Measurements from ENCODE around the gene TAAR8. TPM values are rescaled to one million over a fixed set of nuclear protein-coding genes. Genes with fewer than 3 reads are reported as not detected.

Gene TAAR8
- polyA plus RNA-seq, 4 donors = not detected

DNA sequence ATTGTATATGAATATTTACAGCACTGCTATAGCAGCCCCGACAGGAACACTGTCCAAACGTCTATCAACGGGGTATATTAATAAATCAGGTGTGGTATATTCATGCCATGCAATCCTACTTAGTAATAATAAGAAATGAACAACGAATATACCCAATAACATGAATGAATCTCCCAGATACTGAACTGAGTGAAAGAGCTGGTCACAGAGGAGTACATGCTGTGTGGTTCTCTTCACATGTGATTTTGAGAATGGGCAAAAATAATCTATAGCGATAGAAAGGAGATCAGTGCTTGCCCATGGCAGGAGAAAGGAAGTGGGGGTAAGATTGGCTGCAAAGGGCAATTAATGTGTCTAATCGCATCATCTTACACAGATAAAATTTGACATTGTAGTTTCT lies 13.9 kb downstream of the TAAR8 start:
- no peaks in the 10 kb centered on the region for H3K4me1 ChIP-seq (ENCODE audit: control insufficient read depth in 3 of 3, insufficient read depth in 2 of 3, low read depth in 1 of 3, low read length in 2 of 3)
- WGBS, 3 donors = 88 to 92% (median 89%) methylated on average over 6 of the region's 6 CpGs
- no peaks in the 10 kb centered on the region for H3K36me3 ChIP-seq (ENCODE audit: control insufficient read depth in 3 of 3, insufficient read depth in 2 of 3, low read depth in 1 of 3, low read length in 3 of 3)
- no peak overlapping the region for H3K4me3 ChIP-seq (ENCODE audit: low read depth in 1 of 3, low read length in 3 of 3)
- no peaks in the 10 kb centered on the region for H3K9me3 ChIP-seq (ENCODE audit: control insufficient read depth in 2 of 2, insufficient read depth in 1 of 2, low read depth in 1 of 2, low read length in 1 of 2)
- peaks cover 0 to 2% (median 0%) of the 10 kb centered on the region in 3 donors for H3K27me3 ChIP-seq (ENCODE audit: control insufficient read depth in 3 of 3, insufficient read depth in 3 of 3, low read length in 3 of 3)
- FAIRE-seq (no peak), DNase-seq (no peak)
- H3K27ac ChIP-seq (ENCODE audit: low read depth in 1 of 3, low read length in 2 of 3) = no peak overlapping the region

DNA sequence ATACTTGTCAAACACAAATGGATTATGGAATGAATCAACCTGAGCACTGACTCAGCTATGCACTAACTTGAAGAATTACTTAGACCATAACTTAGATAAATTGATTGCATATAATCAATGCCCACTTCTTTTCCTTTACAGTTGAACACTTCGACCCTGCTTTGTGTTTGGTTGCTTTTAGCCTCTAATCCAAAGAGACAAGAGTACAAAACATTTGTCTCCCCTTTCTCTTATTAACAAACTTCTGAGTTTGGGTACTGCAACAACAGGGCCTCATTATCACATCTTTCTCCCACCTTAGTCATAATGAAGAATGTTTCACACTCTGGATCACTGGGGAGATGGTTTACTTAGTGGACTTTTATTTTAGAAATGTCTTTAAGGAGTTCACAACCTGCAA lies 15.1 kb downstream of the TAAR8 start:
- Histone ChIP-seq H3K9me3 (ENCODE audit: control insufficient read depth in 2 of 2, insufficient read depth in 1 of 2, low read depth in 1 of 2, low read length in 1 of 2) (no peaks in the 10 kb centered on the region), H3K27ac (ENCODE audit: low read depth in 1 of 3, low read length in 2 of 3) (no peak overlapping the region), H3K36me3 (ENCODE audit: control insufficient read depth in 3 of 3, insufficient read depth in 2 of 3, low read depth in 1 of 3, low read length in 3 of 3) (no peaks in the 10 kb centered on the region), H3K4me3 (ENCODE audit: low read depth in 1 of 3, low read length in 3 of 3) (no peak overlapping the region), H3K27me3 (ENCODE audit: control insufficient read depth in 3 of 3, insufficient read depth in 3 of 3, low read length in 3 of 3) (peaks cover 0 to 2% (median 0%) of the 10 kb centered on the region in 3 donors), H3K4me1 (ENCODE audit: control insufficient read depth in 3 of 3, insufficient read depth in 2 of 3, low read depth in 1 of 3, low read length in 2 of 3) (no peaks in the 10 kb centered on the region)
- DNase-seq (no peak), FAIRE-seq (no peak)
- WGBS, 3 donors = 67 to 85% (median 77%) methylated on average over 1 of the region's 1 CpG

DNA sequence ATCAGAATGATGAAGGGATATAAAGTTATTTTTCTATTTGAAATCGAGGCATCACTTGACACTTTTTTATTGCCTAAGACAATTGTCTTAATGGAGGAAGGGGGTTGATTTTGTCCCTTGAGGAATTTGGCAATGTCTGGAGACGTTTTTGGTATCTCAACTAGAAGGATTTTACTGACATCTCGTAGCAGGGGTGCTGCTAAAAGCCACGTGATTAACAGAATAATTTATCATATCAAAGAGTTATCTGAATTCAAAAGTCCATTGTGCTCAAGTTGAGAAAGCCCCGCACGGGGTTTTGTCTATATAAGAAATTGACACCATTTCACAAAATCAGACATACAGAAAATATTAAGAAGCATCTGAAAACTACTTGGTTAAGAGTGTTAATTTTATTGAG lies 16.1 kb downstream of the TAAR8 start:
- H3K9me3 ChIP-seq (ENCODE audit: control insufficient read depth in 2 of 2, insufficient read depth in 1 of 2, low read depth in 1 of 2, low read length in 1 of 2) = no peaks in the 10 kb centered on the region
- H3K4me3 ChIP-seq (ENCODE audit: low read depth in 1 of 3, low read length in 3 of 3) = no peak overlapping the region
- no peak overlapping the region for H3K27ac ChIP-seq (ENCODE audit: low read depth in 1 of 3, low read length in 2 of 3)
- FAIRE-seq (no peak), DNase-seq (no peak)
- no peaks in the 10 kb centered on the region for H3K36me3 ChIP-seq (ENCODE audit: control insufficient read depth in 3 of 3, insufficient read depth in 2 of 3, low read depth in 1 of 3, low read length in 3 of 3)
- H3K27me3 ChIP-seq (ENCODE audit: control insufficient read depth in 3 of 3, insufficient read depth in 3 of 3, low read length in 3 of 3) = peaks cover 0 to 2% (median 0%) of the 10 kb centered on the region in 3 donors
- 35 to 61% (median 35%) methylated on average over 6 of the region's 6 CpGs for WGBS, 3 donors
- H3K4me1 ChIP-seq (ENCODE audit: control insufficient read depth in 3 of 3, insufficient read depth in 2 of 3, low read depth in 1 of 3, low read length in 2 of 3) = no peaks in the 10 kb centered on the region

DNA sequence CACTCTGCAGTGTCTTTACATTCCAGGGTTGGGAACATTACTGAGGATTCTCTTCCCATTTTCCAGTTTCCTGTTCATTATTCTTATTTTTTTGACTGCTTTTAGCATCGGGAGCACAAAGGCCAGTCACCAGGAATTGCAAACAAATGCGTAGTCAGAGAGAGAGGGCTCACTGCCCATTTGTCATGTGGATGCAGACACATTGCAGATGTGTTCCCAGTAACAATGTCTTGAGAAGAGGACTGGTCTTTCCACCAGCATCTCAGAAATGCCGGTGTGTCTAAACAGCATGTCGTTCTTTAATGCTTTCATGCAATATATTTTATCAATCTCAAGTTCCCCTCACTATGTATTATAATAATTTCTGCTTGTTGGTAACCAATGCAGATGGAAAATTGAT lies 16.7 kb downstream of the TAAR8 start:
- DNase-seq (no peak), FAIRE-seq (no peak)
- no peaks in the 10 kb centered on the region for H3K4me1 ChIP-seq (ENCODE audit: control insufficient read depth in 3 of 3, insufficient read depth in 2 of 3, low read depth in 1 of 3, low read length in 2 of 3)
- H3K27ac ChIP-seq (ENCODE audit: low read depth in 1 of 3, low read length in 2 of 3) = no peak overlapping the region
- 60 to 78% (median 75%) methylated on average over 4 of the region's 4 CpGs for WGBS, 3 donors
- H3K4me3 ChIP-seq (ENCODE audit: low read depth in 1 of 3, low read length in 3 of 3) = no peak overlapping the region
- no peaks in the 10 kb centered on the region for H3K36me3 ChIP-seq (ENCODE audit: control insufficient read depth in 3 of 3, insufficient read depth in 2 of 3, low read depth in 1 of 3, low read length in 3 of 3)
- peaks cover 0 to 2% (median 0%) of the 10 kb centered on the region in 3 donors for H3K27me3 ChIP-seq (ENCODE audit: control insufficient read depth in 3 of 3, insufficient read depth in 3 of 3, low read length in 3 of 3)
- no peaks in the 10 kb centered on the region for H3K9me3 ChIP-seq (ENCODE audit: control insufficient read depth in 2 of 2, insufficient read depth in 1 of 2, low read depth in 1 of 2, low read length in 1 of 2)

DNA sequence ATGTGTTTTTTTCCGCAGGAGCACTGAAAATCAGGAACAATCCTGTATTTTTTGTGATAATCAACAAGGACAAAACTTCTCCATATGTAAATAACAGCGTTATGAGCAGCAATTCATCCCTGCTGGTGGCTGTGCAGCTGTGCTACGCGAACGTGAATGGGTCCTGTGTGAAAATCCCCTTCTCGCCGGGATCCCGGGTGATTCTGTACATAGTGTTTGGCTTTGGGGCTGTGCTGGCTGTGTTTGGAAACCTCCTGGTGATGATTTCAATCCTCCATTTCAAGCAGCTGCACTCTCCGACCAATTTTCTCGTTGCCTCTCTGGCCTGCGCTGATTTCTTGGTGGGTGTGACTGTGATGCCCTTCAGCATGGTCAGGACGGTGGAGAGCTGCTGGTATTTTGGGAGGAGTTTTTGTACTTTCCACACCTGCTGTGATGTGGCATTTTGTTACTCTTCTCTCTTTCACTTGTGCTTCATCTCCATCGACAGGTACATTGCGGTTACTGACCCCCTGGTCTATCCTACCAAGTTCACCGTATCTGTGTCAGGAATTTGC lies 17.8 kb downstream of the TAAR8 start, which contains the start of gene TAAR6:
TSS of gene TAAR6 (plus strand) at position 102 of the 557 bp plus-strand sequence. CDS start at position 102, 0 bp downstream.
- WGBS, 3 donors = 86 to 89% (median 86%) methylated on average over 15 of the region's 15 CpGs
- H3K4me3 ChIP-seq (ENCODE audit: low read depth in 1 of 3, low read length in 3 of 3) = no peak within 1 kb of the TSS
- FAIRE-seq = no peak
- DNase-seq = no peak
- H3K4me1 ChIP-seq (ENCODE audit: control insufficient read depth in 3 of 3, insufficient read depth in 2 of 3, low read depth in 1 of 3, low read length in 2 of 3) = no peaks in the 10 kb centered on the region
- H3K36me3 ChIP-seq (ENCODE audit: control insufficient read depth in 3 of 3, insufficient read depth in 2 of 3, low read depth in 1 of 3, low read length in 3 of 3) = no peaks in the 10 kb centered on the region
- peaks cover 0 to 2% (median 0%) of the 10 kb centered on the region in 3 donors for H3K27me3 ChIP-seq (ENCODE audit: control insufficient read depth in 3 of 3, insufficient read depth in 3 of 3, low read length in 3 of 3)
- no peak within 1 kb of the TSS for H3K27ac ChIP-seq (ENCODE audit: low read depth in 1 of 3, low read length in 2 of 3)
- H3K9me3 ChIP-seq (ENCODE audit: control insufficient read depth in 2 of 2, insufficient read depth in 1 of 2, low read depth in 1 of 2, low read length in 1 of 2) = no peaks in the 10 kb centered on the region

DNA sequence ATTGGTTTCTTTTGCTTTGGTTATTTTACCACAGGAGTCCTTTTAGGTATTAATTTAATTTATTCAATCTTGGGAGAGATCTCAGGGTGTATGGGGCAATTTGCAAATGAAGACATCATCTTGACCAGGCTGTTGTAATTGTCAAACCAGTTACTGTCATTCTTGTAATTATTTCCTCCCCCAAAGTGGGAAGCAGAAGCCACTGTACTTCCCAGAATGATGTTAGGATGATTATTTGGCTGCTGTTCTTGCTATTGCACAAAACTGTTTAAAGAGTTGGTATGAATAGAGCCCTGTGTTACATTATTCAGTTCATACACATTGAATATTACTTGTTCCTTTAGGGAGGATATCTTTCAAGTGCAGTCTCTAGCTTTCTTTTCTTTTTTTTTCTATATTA lies 19.3 kb downstream of the TAAR8 start:
- Histone ChIP-seq H3K4me1 (ENCODE audit: control insufficient read depth in 3 of 3, insufficient read depth in 2 of 3, low read depth in 1 of 3, low read length in 2 of 3) (no peaks in the 10 kb centered on the region), H3K27ac (ENCODE audit: low read depth in 1 of 3, low read length in 2 of 3) (no peak overlapping the region), H3K27me3 (ENCODE audit: control insufficient read depth in 3 of 3, insufficient read depth in 3 of 3, low read length in 3 of 3) (peaks cover 0 to 2% (median 0%) of the 10 kb centered on the region in 3 donors), H3K36me3 (ENCODE audit: control insufficient read depth in 3 of 3, insufficient read depth in 2 of 3, low read depth in 1 of 3, low read length in 3 of 3) (no peaks in the 10 kb centered on the region), H3K9me3 (ENCODE audit: control insufficient read depth in 2 of 2, insufficient read depth in 1 of 2, low read depth in 1 of 2, low read length in 1 of 2) (no peaks in the 10 kb centered on the region), H3K4me3 (ENCODE audit: low read depth in 1 of 3, low read length in 3 of 3) (no peak overlapping the region)
- FAIRE-seq (no peak), DNase-seq (no peak)

DNA sequence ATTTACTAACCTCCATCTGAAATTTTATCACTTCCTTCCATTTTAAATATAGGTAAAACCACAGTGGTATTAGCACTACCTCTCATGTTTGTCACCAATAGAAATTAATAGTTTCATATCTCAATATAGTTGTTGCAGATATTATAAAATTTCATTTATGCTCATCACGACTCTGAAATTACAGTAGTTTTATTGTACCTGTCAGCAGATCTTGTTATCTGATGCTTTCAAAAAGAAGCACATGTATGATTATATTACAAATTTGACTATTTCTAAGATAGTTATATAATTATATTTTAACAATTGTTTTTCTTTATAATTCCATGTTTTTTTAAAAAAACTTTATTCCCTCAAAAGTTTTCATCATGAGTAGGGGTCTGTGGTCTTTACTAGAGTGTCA lies 32.2 kb downstream of the TAAR8 start:
- Histone ChIP-seq H3K9me3 (ENCODE audit: control insufficient read depth in 2 of 2, insufficient read depth in 1 of 2, low read depth in 1 of 2, low read length in 1 of 2) (peaks cover 0 to 5% of the 10 kb centered on the region in 2 donors), H3K36me3 (ENCODE audit: control insufficient read depth in 3 of 3, insufficient read depth in 2 of 3, low read depth in 1 of 3, low read length in 3 of 3) (no peaks in the 10 kb centered on the region), H3K4me1 (ENCODE audit: control insufficient read depth in 3 of 3, insufficient read depth in 2 of 3, low read depth in 1 of 3, low read length in 2 of 3) (no peaks in the 10 kb centered on the region), H3K27me3 (ENCODE audit: control insufficient read depth in 3 of 3, insufficient read depth in 3 of 3, low read length in 3 of 3) (no peaks in the 10 kb centered on the region), H3K4me3 (ENCODE audit: low read depth in 1 of 3, low read length in 3 of 3) (no peak overlapping the region), H3K27ac (ENCODE audit: low read depth in 1 of 3, low read length in 2 of 3) (no peak overlapping the region)
- no peak for DNase-seq
- 58 to 81% (median 70%) methylated on average over 1 of the region's 1 CpG for WGBS, 3 donors
- FAIRE-seq = no peak

DNA sequence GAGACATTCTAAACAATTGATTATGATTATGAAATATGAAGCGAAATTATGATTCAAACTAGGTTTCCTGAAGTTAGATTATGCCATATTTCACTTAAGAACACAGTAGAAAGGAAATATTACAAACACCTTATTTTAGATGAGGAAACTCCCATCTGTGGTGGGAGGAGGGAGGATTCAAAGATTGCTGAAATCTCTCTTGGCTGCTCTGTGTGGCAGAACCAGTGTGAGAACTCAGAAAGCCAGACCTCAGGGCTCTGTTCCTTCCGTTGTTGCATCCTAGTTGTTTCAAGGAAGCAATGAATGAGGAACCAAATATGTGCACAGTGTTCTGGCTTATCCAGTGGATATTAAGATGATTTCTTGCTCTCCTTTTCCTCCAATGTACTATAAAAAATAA lies 35.0 kb downstream of the TAAR8 start:
- Histone ChIP-seq H3K4me1 (ENCODE audit: control insufficient read depth in 3 of 3, insufficient read depth in 2 of 3, low read depth in 1 of 3, low read length in 2 of 3) (no peaks in the 10 kb centered on the region), H3K9me3 (ENCODE audit: control insufficient read depth in 2 of 2, insufficient read depth in 1 of 2, low read depth in 1 of 2, low read length in 1 of 2) (no peaks in the 10 kb centered on the region), H3K36me3 (ENCODE audit: control insufficient read depth in 3 of 3, insufficient read depth in 2 of 3, low read depth in 1 of 3, low read length in 3 of 3) (no peaks in the 10 kb centered on the region), H3K4me3 (ENCODE audit: low read depth in 1 of 3, low read length in 3 of 3) (no peak overlapping the region), H3K27ac (ENCODE audit: low read depth in 1 of 3, low read length in 2 of 3) (no peak overlapping the region), H3K27me3 (ENCODE audit: control insufficient read depth in 3 of 3, insufficient read depth in 3 of 3, low read length in 3 of 3) (no peaks in the 10 kb centered on the region)
- DNase-seq (no peak), FAIRE-seq (no peak)
- 57 to 89% (median 69%) methylated on average over 2 of the region's 2 CpGs for WGBS, 3 donors

DNA sequence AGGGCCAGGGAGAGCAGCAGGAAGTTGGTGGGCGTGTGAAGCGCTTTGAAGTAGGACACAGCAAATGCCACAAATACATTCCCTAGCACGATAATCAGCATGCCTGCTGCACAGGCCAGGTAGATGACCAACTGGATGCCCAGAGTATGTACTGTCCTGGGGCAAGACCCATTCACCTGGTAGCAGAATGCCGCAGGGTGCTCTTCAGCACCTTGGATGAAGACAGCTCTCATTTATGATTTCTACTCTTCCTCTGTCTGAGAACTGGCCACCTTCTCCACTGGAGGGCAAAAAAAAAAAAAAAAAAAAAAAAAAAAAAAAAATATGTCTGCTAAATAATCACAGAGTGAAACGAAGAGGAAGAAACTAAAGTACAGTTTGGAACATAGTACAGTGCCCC lies 37.0 kb downstream of the TAAR8 start, which contains the start of gene TAAR5:
TSS of gene TAAR5 (minus strand) at position 288 of the 400 bp plus-strand sequence. CDS start at position 233, 55 bp downstream.
- no peaks in the 10 kb centered on the region for H3K4me1 ChIP-seq (ENCODE audit: control insufficient read depth in 3 of 3, insufficient read depth in 2 of 3, low read depth in 1 of 3, low read length in 2 of 3)
- DNase-seq = no peak
- no peaks in the 10 kb centered on the region for H3K9me3 ChIP-seq (ENCODE audit: control insufficient read depth in 2 of 2, insufficient read depth in 1 of 2, low read depth in 1 of 2, low read length in 1 of 2)
- H3K27ac ChIP-seq (ENCODE audit: low read depth in 1 of 3, low read length in 2 of 3) = no peak within 1 kb of the TSS
- no peak for FAIRE-seq
- H3K4me3 ChIP-seq (ENCODE audit: low read depth in 1 of 3, low read length in 3 of 3) = no peak within 1 kb of the TSS
- H3K27me3 ChIP-seq (ENCODE audit: control insufficient read depth in 3 of 3, insufficient read depth in 3 of 3, low read length in 3 of 3) = no peaks in the 10 kb centered on the region
- H3K36me3 ChIP-seq (ENCODE audit: control insufficient read depth in 3 of 3, insufficient read depth in 2 of 3, low read depth in 1 of 3, low read length in 3 of 3) = no peaks in the 10 kb centered on the region
- 73 to 78% (median 76%) methylated on average over 5 of the region's 5 CpGs for WGBS, 3 donors

Measured in small intestine (tissue), 7 donors.